ENCODE results near the gene PRSS2.
"Not testable (repeated sequence)": the region's sequence is repeated elsewhere in the genome, so short reads cannot be mapped to it uniquely, and the experiment has no call there.

- TF ChIP-seq, protein P1, sequence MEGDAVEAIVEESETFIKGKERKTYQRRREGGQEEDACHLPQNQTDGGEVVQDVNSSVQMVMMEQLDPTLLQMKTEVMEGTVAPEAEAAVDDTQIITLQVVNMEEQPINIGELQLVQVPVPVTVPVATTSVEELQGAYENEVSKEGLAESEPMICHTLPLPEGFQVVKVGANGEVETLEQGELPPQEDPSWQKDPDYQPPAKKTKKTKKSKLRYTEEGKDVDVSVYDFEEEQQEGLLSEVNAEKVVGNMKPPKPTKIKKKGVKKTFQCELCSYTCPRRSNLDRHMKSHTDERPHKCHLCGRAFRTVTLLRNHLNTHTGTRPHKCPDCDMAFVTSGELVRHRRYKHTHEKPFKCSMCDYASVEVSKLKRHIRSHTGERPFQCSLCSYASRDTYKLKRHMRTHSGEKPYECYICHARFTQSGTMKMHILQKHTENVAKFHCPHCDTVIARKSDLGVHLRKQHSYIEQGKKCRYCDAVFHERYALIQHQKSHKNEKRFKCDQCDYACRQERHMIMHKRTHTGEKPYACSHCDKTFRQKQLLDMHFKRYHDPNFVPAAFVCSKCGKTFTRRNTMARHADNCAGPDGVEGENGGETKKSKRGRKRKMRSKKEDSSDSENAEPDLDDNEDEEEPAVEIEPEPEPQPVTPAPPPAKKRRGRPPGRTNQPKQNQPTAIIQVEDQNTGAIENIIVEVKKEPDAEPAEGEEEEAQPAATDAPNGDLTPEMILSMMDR (IDR thresholded peaks at IDR 0.05; ENCODE audit: extremely low read depth in 1 of 2, insufficient read depth in 1 of 2, low read depth in 1 of 2, low read length in 2 of 2): not testable (repeated sequence)
- not testable (repeated sequence) for TF ChIP-seq POLR2A (IDR thresholded peaks at IDR 0.05; ENCODE audit: low read depth, low read length); JUN (IDR thresholded peaks at IDR 0.05; ENCODE audit: borderline replicate concordance, insufficient read depth, insufficient read length, low read depth); MYC (IDR thresholded peaks at IDR 0.05; ENCODE audit: low read depth, low read length); POLR2AphosphoS5 (IDR thresholded peaks at IDR 0.05; ENCODE audit: insufficient read depth, low read depth, low read length); FOS (IDR thresholded peaks at IDR 0.05; ENCODE audit: borderline replicate concordance, insufficient read depth, low read length); EZH2 (IDR thresholded peaks at IDR 0.05; ENCODE audit: borderline replicate concordance, low read depth, low read length, severe bottlenecking); GATA2 (IDR thresholded peaks at IDR 0.05; ENCODE audit: insufficient read depth, insufficient read length, low read depth, low read length)
- TF ChIP-seq, protein P2, sequence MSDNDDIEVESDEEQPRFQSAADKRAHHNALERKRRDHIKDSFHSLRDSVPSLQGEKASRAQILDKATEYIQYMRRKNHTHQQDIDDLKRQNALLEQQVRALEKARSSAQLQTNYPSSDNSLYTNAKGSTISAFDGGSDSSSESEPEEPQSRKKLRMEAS (IDR thresholded peaks at IDR 0.05; ENCODE audit: insufficient read depth, insufficient read length): not testable (repeated sequence)
Observed at GRCh38 chr7:142758312-142758711, 12.5 kb upstream of the PRSS2 start.
